ENCODE results near the gene RSKR.

- no peak for TF ChIP-seq CTCF (IDR thresholded peaks at IDR 0.05; ENCODE audit: insufficient read depth, low read length, poor library complexity, severe bottlenecking)
- no peak for TF ChIP-seq EZH2phosphoT487 (conservative IDR thresholded peaks at IDR 0.05; ENCODE audit: low read length)
Observed at GRCh38 chr17:28616281-28616680, 2.3 kb upstream of the RSKR start.
